Heart left ventricle (tissue), 16 donors: ENCODE data around the gene POU3F3. TPM values are rescaled to one million over a fixed set of nuclear protein-coding genes. Genes with fewer than 3 reads are reported as not detected.

ENCODE experiments used
- ATAC-seq, 4 donors: fragments of 200-7000 bp; cut with Tn5 transposase; one replicate each; pipeline ENCODE4 v1.9.1; 2020 to 2022; ENCODE audit warnings: moderate library complexity in 4 of 4, mild to moderate bottlenecking in 3 of 4, moderate number of reproducible peaks in 1 of 4
- DNase-seq, 5 donors: peaks; one replicate each; pipeline ENCODE4 v3.0.0-alpha.2; 2020
- H3K27ac ChIP-seq, 12 donors: fragments of 200-600 bp; sonication (generic) in 4 of 12; one replicate each; pipeline versions ENCODE4 v1.5.0 to v1.8.0; 2016 to 2022; ENCODE audit warnings: mild to moderate bottlenecking in 2 of 12
- H3K27me3 ChIP-seq, 9 donors: fragments of 200-600 bp; sonication (generic) in 2 of 9; one replicate each; pipeline versions ENCODE4 v1.5.1 to v1.8.0; 2016 to 2022; ENCODE audit warnings: mild to moderate bottlenecking in 3 of 9
- H3K36me3 ChIP-seq, 9 donors: fragments of 200-600 bp; sonication (generic) in 2 of 9; one replicate each; pipeline versions ENCODE4 v1.5.0 to v1.8.0; 2018 to 2022; ENCODE audit warnings: mild to moderate bottlenecking in 2 of 9
- H3K4me1 ChIP-seq, 12 donors: fragments of 200-600 bp; sonication (generic) in 4 of 12; one replicate each; pipeline versions ENCODE4 v1.5.0 to v1.8.0; 2016 to 2022; ENCODE audit warnings: mild to moderate bottlenecking in 3 of 12
- H3K4me3 ChIP-seq, 12 donors: fragments of 200-600 bp; sonication (generic) in 4 of 12; one replicate each; pipeline versions ENCODE4 v1.5.0 to v1.8.0; 2017 to 2022; ENCODE audit warnings: mild to moderate bottlenecking in 9 of 12, moderate library complexity in 4 of 12
- H3K9me3 ChIP-seq, 12 donors: fragments of 200-600 bp; sonication (generic) in 4 of 12; one replicate each; pipeline versions ENCODE4 v1.5.0 to v1.8.0; 2016 to 2022; ENCODE audit warnings: mild to moderate bottlenecking in 1 of 12
- POLR2A ChIP-seq, 2 donors: fragments of 450-650 bp; IDR thresholded peaks; one replicate each; pipeline ENCODE4 v1.6.1; 2017; ENCODE audit warnings: antibody characterized with exemption in 2 of 2, mild to moderate bottlenecking in 2 of 2, moderate library complexity in 2 of 2
- WGBS, 4 donors: extraction: QIAGEN DNeasy Blood & Tissue Kit in 2 of 4; methylation state at CpG; one replicate each; pipeline versions ENCODE4 v1.1.5 to v1.1.7; 2013 to 2018; 5-methylcytosine and 5-hydroxymethylcytosine counted together
- intact Hi-C, 10 donors: fragments of 100-400 bp; cut with DNase I; formaldehyde crosslinking; loops; one replicate each; pipeline versions ENCODE4 v1.11.1 to v1.14.2; 2022
- long read RNA-seq, 3 donors: library from polyadenylated mRNA; unstranded; transcript quantifications; one replicate each; pipeline ENCODE4 v2.0.0, GENCODE V29; 2020 to 2021
- polyA plus RNA-seq, 2 donors: library from polyadenylated mRNA; stranded (reverse); fragments of 200-250 nt; gene quantifications; one replicate each; pipeline ENCODE4 v1.2.3, GENCODE V29; 2013
- total RNA-seq, 9 donors: library from RNA; depleted of rRNA in 2 of 9; stranded (reverse); fragments of >200 nt in 2 of 9; fragmentation: NEBNext Ultra II Directional in 3 of 9; extraction: Animal tissue kit (Norgen Biotek cat#: 25700) in 3 of 9; gene quantifications; one replicate each; pipeline versions ENCODE4 v1.1.0 to v1.2.4, GENCODE V29; 2016 to 2023
- TF ChIP-seq, protein P1 (sequence below), 12 donors: fragments of 200-600 bp; sonication (generic) in 4 of 12; IDR thresholded peaks; one replicate each; pipeline versions ENCODE4 v1.5.0 to v1.8.0; 2018 to 2022; ENCODE audit warnings: antibody characterized with exemption in 12 of 12, mild to moderate bottlenecking in 5 of 12
- donor health status: ischemic (EF 13 %, LVEDD 7.1; RV severe dilation, severe dysfunction).
- donor health status: healthy with polysubstance abuse.
- donor health status: DM: no; HTN: yes; CAD: no.
- donor health status: DM: no; HTN: no; CAD: no.
- donor health status: ischemic (EF 25% LVEDD 6.9; RV normal size, moderate dysfunction).
- donor health status: ischemic (EF 25% LVEDD 5.7; RV mildly dilated, moderate dysfunction).
- donor health status: healthy.
- donor health status: DM: yes; HTN: yes; CAD: no.
- donor health status: ischemic (EF 35%, LVEDD 5.7; RV mildly dilated, moderate dysfunction).
- donor health status: nonischemic (EF 11% LVEDD 7.7; RV severe dilation, severe dysfunction).
- donor health status: DM: yes; HTN: yes; CAD: no.
- donor health status: PGD.
- donor health status: ischemic (EF 29% LVEDD 5.4; RV normal size, mild dysfunction).
- donor health status: nonischemic (EF 23%, LVEDD 6.1; RV moderate dilation, normal function).

Gene POU3F3
- total RNA-seq (under 1 TPM in 1 of 9 donors, not detected in 8; 0.27 TPM), polyA plus RNA-seq (under 1 TPM in 1 of 2 donors, not detected in 1; 0.08 TPM)
- long read RNA-seq, donor 1 = 0 reads
- long read RNA-seq, donor 2 = 0 reads
- long read RNA-seq, donor 3 = 0 reads

GRCh38 chr2:104853534-104854497 is at the start of gene POU3F3:
POU3F3 (plus strand) TSS chr2:104854115; CDS start chr2:104855511, 1,396 bp downstream.
- Histone ChIP-seq H3K27ac (no peak within 1 kb of the TSS), H3K4me3 (peak within 1 kb of the TSS in 11 of 12 donors; percentile 8 to 51 (median 39)), H3K27me3 (peaks cover 66 to 90% (median 84%) of the 10 kb centered on the region in 9 donors), H3K36me3 (no peaks in the 10 kb centered on the region), H3K4me1 (peaks cover 0 to 53% (median 26%) of the 10 kb centered on the region in 12 donors), H3K9me3 (no peaks in the 10 kb centered on the region)
- WGBS, 4 donors = 1 to 4% (median 2%) methylated on average over 65 of the region's 65 CpGs
- peak; percentile 42 to 77 (median 73) for ATAC-seq
- TF ChIP-seq, protein P1, sequence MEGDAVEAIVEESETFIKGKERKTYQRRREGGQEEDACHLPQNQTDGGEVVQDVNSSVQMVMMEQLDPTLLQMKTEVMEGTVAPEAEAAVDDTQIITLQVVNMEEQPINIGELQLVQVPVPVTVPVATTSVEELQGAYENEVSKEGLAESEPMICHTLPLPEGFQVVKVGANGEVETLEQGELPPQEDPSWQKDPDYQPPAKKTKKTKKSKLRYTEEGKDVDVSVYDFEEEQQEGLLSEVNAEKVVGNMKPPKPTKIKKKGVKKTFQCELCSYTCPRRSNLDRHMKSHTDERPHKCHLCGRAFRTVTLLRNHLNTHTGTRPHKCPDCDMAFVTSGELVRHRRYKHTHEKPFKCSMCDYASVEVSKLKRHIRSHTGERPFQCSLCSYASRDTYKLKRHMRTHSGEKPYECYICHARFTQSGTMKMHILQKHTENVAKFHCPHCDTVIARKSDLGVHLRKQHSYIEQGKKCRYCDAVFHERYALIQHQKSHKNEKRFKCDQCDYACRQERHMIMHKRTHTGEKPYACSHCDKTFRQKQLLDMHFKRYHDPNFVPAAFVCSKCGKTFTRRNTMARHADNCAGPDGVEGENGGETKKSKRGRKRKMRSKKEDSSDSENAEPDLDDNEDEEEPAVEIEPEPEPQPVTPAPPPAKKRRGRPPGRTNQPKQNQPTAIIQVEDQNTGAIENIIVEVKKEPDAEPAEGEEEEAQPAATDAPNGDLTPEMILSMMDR (IDR thresholded peaks at IDR 0.05) = no peak
- no peak for TF ChIP-seq POLR2A (IDR thresholded peaks at IDR 0.05)
- intact Hi-C loops = loop anchor here in 1 of 10 donors (5.0 kb wide), 1 partner anchor 197 kb away; no protein-coding TSS in a partner anchor
- peak; percentile 52 to 74 (median 63) for DNase-seq

GRCh38 chr2:104804148-104804890 is 49.6 kb upstream of the POU3F3 start:
- TF ChIP-seq, protein P1 (IDR thresholded peaks at IDR 0.05) = peak in 1 of 12 donors; percentile 8
- no peak for TF ChIP-seq POLR2A (IDR thresholded peaks at IDR 0.05)
- H3K4me3 ChIP-seq = no peak overlapping the region
- no peak for ATAC-seq
- no peaks in the 10 kb centered on the region for H3K27me3 ChIP-seq
- intact Hi-C loops = no loop called here
- DNase-seq = no peak
- H3K4me1 ChIP-seq = no peaks in the 10 kb centered on the region
- no peaks in the 10 kb centered on the region for H3K36me3 ChIP-seq
- H3K9me3 ChIP-seq = peaks cover 0 to under 1% (median 0%) of the 10 kb centered on the region in 12 donors
- no peak overlapping the region for H3K27ac ChIP-seq
- WGBS, 4 donors = 76 to 83% (median 79%) methylated on average over 6 of the region's 6 CpGs

DNA sequence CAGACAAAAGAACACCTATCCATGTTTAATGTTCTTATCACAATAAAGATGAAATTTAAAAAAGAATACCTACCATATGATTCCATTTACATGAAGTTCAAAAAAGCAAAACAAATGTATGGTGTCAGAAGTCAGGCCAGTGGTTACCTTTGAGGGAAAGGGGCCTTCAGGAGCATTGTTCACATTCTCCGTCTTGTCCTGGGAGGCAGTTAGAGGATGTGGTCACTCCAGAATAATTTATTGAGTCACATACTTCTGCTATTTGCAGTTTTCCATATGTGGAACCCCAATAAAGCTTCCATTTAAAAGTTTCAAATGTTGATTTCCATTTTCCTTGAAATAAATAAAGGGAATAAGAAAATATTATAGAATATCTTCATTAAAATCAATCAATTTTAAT is 41.6 kb upstream of the POU3F3 start:
- WGBS, 4 donors = 52 to 71% (median 68%) methylated on average over 1 of the region's 1 CpG
- H3K4me3 ChIP-seq = no peak overlapping the region
- H3K4me1 ChIP-seq = no peaks in the 10 kb centered on the region
- peaks cover 0 to 10% (median 0%) of the 10 kb centered on the region in 9 donors for H3K27me3 ChIP-seq
- ATAC-seq = no peak
- intact Hi-C loops = no loop called here
- no peak for TF ChIP-seq POLR2A (IDR thresholded peaks at IDR 0.05)
- TF ChIP-seq, protein P1 (IDR thresholded peaks at IDR 0.05) = no peak
- H3K36me3 ChIP-seq = no peaks in the 10 kb centered on the region
- H3K9me3 ChIP-seq = peaks cover 0 to 12% (median 0%) of the 10 kb centered on the region in 12 donors
- DNase-seq = no peak
- H3K27ac ChIP-seq = no peak overlapping the region
